OCI-LY1 (cell line): ENCODE results near the gene CTIF.

Experiments used
- CTCF ChIP-seq: fragments of 200-600 bp; sonication (generic), shearing (Covaris generic); IDR thresholded peaks from 2 replicates; pipeline ENCODE4 v1.5.1; 2017; ENCODE audit warnings: mild to moderate bottlenecking, antibody characterized with exemption, low read length, moderate library complexity, mixed read lengths
- EZH2 ChIP-seq: fragments of 200-600 bp; sonication (generic), shearing (Covaris generic); IDR thresholded peaks from 2 replicates; pipeline ENCODE4 v1.8.0; 2017; ENCODE audit warnings: borderline replicate concordance, mixed run types, mild to moderate bottlenecking, antibody characterized with exemption, low read length, moderate library complexity, mixed read lengths

DNA sequence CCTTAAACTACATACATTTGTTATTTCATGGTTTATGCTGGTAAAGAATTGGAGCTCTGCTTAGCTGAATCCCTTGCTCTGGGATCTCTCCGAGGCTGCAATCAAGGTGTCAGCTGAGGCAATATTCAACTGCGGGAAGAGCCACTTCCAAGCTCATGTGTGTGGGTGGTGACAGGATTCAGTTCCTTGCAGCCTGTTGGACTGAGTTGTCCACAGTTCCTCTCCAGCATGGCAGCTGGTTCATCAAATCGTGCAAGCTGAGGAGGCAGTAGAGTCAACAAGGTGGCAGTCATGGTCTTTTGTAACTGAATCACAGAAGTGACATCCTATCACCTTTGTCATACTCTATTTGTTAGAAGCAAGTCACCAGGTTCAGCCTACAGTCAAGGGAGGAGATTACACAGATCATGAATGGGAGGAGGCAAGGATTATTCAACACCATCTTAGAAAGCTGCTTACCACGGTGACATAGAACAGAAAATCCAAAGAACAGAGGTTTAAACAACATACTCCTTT, 56.9 kb downstream of the CTIF start:
- no peak for TF ChIP-seq CTCF
- no peak for TF ChIP-seq EZH2
